DOHH2 (cell line): ENCODE measurements around the gene PLEKHS1.

Experiments used
- CTCF ChIP-seq: fragments of 200-600 bp; sonication (generic); IDR thresholded peaks from one replicate; pipeline ENCODE4 v1.5.1; 2014; ENCODE audit warnings: antibody characterized with exemption, mild to moderate bottlenecking, low read depth, low read length; ENCODE audit not compliant: poor library complexity, severe bottlenecking
- EZH2phosphoT487 ChIP-seq: fragments of 200-600 bp; sonication (generic); IDR thresholded peaks from 2 replicates; pipeline ENCODE4 v1.6.1; 2017; ENCODE audit warnings: borderline replicate concordance, mild to moderate bottlenecking, antibody characterized with exemption, low read length, moderate library complexity, mixed read lengths

- no peak for TF ChIP-seq CTCF
- no peak for TF ChIP-seq EZH2phosphoT487
These were observed 12.5 kb upstream of the PLEKHS1 start for GRCh38 chr10:113739031-113739430.
